ENCODE data around the gene OARD1.

- TF ChIP-seq CTCF (IDR thresholded peaks at IDR 0.05) (no peak), POLR2A (IDR thresholded peaks at IDR 0.05; ENCODE audit: low read depth) (no peak)
Measured at GRCh38 chr6:41097467-41098090, 25.4 kb upstream of the OARD1 start.

All from esophagus muscularis mucosa (tissue), 3 donors.